Neutrophil (primary cell): ENCODE results near the gene TAOK1.

ENCODE experiments used
- H3K27ac ChIP-seq: fragments of 200-600 bp; sonication (generic); 2 replicates; pipeline ENCODE4 v1.5.1; 2016; ENCODE audit warnings: mild to moderate bottlenecking, moderate library complexity
- H3K27me3 ChIP-seq: fragments of 200-600 bp; sonication (generic); 2 replicates; pipeline ENCODE4 v1.6.0; 2016; ENCODE audit warnings: mild to moderate bottlenecking
- H3K36me3 ChIP-seq: fragments of 200-600 bp; sonication (generic); 2 replicates; pipeline ENCODE4 v1.5.1; 2017
- H3K4me1 ChIP-seq, 2 experiments: fragments of 200-600 bp in 1 of 2; sonication (generic) in 1 of 2; 1 replicate in 1 of 2; 2 replicates in 1 of 2; pipeline versions ENCODE4 v1.5.1 to v1.6.1; 2013 to 2016; ENCODE audit warnings: low read depth in 1 of 2, low read length in 1 of 2, mild to moderate bottlenecking in 1 of 2, moderate library complexity in 1 of 2; ENCODE audit not compliant: control insufficient read depth in 1 of 2, insufficient read depth in 1 of 2
- H3K4me3 ChIP-seq, 2 experiments: fragments of 200-600 bp in 1 of 2; sonication (generic) in 1 of 2; 1 replicate in 1 of 2; 2 replicates in 1 of 2; pipeline ENCODE4 v1.5.1; 2013 to 2016; ENCODE audit warnings: low read depth in 1 of 2, low read length in 1 of 2, mild to moderate bottlenecking in 1 of 2, moderate library complexity in 1 of 2
- H3K9me3 ChIP-seq: fragments of 200-600 bp; sonication (generic); 2 replicates; pipeline ENCODE4 v1.5.1; 2016
- CTCF ChIP-seq: fragments of 200-600 bp; sonication (generic); IDR thresholded peaks from 2 replicates; pipeline ENCODE4 v1.5.1; 2016; ENCODE audit warnings: antibody characterized with exemption

The TAOK1 gene

DNA sequence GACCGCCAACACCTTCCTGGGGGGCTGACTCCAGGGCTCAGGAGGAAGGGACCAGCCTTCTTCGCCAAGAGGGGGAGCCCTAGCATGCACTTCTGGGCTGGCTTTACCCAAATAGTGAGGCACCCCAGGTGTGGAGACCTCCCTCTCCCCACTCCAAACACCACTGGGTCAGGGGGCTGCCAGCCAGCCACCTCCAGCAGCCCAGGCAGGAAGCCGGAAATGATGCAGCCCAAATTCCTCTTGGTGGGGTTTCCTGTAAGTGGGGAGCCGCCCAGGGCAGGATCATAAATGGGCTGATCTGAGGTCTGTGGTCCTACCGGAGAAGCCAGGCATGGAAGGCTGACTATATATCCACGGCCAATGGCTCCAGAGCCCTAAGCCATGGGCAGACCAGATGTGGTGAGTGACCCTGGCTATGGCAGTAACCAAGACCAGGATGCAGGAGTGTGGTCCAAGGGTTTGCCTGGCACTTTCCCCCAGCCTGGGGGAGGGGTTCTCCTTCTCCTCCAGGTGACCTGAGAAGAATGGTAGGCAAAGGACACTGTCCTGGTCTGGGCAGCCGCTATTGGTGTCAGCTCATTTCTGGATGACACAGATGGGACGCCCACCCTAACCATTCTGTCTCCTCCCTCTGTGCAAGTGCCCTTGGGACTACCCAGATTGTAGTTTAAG lies 195.1 kb downstream of the TAOK1 start:
- H3K36me3 ChIP-seq = peaks cover 10% of the 10 kb centered on the region
- no peak overlapping the region for H3K27ac ChIP-seq
- peaks cover 29% of the 10 kb centered on the region in 2 experiments for H3K4me1 ChIP-seq

GRCh38 chr17:29586676-29587469 lies 196.7 kb downstream of the TAOK1 start:
- peaks cover 42 to 46% of the 10 kb centered on the region in 2 experiments for H3K4me1 ChIP-seq
- no peak overlapping the region for H3K4me3 ChIP-seq
- no peak for TF ChIP-seq CTCF
- H3K9me3 ChIP-seq = no peaks in the 10 kb centered on the region
- peaks cover 5% of the 10 kb centered on the region for H3K36me3 ChIP-seq
- H3K27me3 ChIP-seq = peaks cover 34% of the 10 kb centered on the region
- H3K27ac ChIP-seq = no peak overlapping the region

More for the DNA sequence above, 195.1 kb downstream of the TAOK1 start:
- Histone ChIP-seq H3K9me3 (no peaks in the 10 kb centered on the region), H3K4me3 (no peak overlapping the region), H3K27me3 (peaks cover 18% of the 10 kb centered on the region)
- TF ChIP-seq CTCF = no peak

GRCh38 chr17:29587591-29587990 lies 197.4 kb downstream of the TAOK1 start:
- no peak for TF ChIP-seq CTCF
- peaks cover 41% of the 10 kb centered on the region for H3K27me3 ChIP-seq
- no peaks in the 10 kb centered on the region for H3K9me3 ChIP-seq
- H3K27ac ChIP-seq = no peak overlapping the region
- H3K36me3 ChIP-seq = no peaks in the 10 kb centered on the region
- H3K4me3 ChIP-seq = no peak overlapping the region
- H3K4me1 ChIP-seq = peaks cover 50 to 53% of the 10 kb centered on the region in 2 experiments

DNA sequence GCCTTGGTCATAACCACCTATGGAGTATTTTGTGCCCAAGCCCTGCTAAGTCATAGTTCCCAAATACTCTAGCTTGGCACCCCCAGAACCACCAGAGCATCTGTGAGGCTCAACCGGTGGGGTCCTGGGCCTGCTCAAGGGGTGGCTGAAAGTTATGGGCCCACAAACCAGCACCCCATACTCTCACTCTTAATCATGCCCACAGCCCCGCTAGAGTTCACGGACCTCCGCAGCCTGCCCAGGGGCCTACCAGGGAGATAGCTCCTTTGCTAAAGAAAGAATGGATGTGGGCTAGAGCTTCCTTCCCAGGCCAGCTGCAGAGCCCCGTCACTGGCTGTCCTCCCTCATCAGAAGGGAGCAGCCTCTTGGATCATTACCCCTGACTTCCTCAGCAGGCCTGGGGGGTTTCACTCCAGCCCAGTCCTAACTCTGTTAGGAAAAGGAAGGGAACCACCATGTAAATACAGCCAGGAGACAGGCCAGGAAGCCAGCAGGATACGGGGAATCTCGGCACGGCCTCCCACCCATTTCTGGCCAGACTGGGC lies 197.9 kb downstream of the TAOK1 start:
- no peak for TF ChIP-seq CTCF
- H3K4me1 ChIP-seq = peaks cover 54 to 57% of the 10 kb centered on the region in 2 experiments
- H3K4me3 ChIP-seq = peak overlapping the region; percentile 74 to 80
- no peaks in the 10 kb centered on the region for H3K9me3 ChIP-seq
- no peak overlapping the region for H3K27ac ChIP-seq
- peaks cover 46% of the 10 kb centered on the region for H3K27me3 ChIP-seq
- no peaks in the 10 kb centered on the region for H3K36me3 ChIP-seq

DNA sequence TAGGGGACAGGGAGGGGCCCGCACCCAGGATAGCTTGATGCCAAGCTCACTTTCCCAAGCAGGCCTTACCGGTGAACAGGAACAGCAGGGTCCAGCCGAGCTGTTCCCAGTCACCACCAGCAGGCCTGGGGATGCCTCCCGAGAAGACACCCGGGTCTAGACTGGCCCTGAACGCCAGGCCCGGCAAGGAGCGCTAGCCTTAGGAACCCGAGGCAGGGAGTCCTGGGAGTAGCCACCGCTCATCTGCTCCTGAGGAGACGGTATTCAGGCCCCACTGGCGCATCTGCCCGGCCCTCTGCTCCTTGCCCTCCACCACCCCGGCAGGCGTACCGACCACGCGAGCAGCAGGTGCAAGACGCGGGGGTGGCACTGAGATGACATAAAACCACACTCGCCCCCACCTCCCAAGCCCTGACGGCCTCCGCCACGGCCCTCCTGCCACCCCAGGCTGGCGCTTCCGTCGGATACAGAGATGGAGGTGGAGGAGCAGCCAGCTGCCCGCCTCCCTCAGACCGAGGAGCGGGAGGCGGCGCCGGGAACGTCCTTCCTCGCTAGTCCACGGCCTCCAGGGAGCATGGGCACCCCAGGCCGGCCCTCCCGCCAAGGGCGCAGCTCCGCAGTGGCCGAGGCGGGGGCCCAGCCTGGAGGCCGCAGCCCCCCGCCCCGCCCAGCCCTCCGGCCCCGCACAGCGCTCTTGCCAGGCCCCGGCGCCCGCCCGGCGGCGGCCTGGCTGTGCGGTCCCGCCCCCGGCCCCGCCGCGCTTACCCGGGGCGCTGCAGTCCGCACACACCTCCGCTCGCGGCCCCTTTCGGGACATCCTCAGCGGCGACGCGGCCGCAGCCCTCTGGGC lies 198.6 kb downstream of the TAOK1 start:
- TF ChIP-seq CTCF = no peak
- peaks cover 51% of the 10 kb centered on the region for H3K27me3 ChIP-seq
- no peaks in the 10 kb centered on the region for H3K9me3 ChIP-seq
- H3K36me3 ChIP-seq = no peaks in the 10 kb centered on the region
- H3K4me1 ChIP-seq = peaks cover 57 to 61% of the 10 kb centered on the region in 2 experiments
- peak overlapping the region; percentile 74 to 80 for H3K4me3 ChIP-seq
- H3K27ac ChIP-seq = peak overlapping the region; percentile 41
